B cell (primary cell): ENCODE data around the gene CEACAM5. TPM values are rescaled to one million over a fixed set of nuclear protein-coding genes. Genes with fewer than 3 reads are reported as not detected.

Source experiments
- ATAC-seq: fragments of 200-7000 bp; cut with Tn5 transposase; one replicate; pipeline ENCODE4 v1.10.0; 2021; ENCODE audit warnings: low read depth, mild to moderate bottlenecking, moderate number of reproducible peaks, moderate library complexity
- CTCF ChIA-PET: fragments of 350-600 bp; sonication (Branson Sonifier 250); formaldehyde crosslinking; loops from one replicate; lab custom pipeline; 2021; ENCODE audit warnings: antibody characterized with exemption, inconsistent platforms; lab: Charles Lee
- POLR2A ChIA-PET: fragments of 350-600 bp; sonication (Branson Sonifier 250); formaldehyde crosslinking; loops from one replicate; lab custom pipeline; 2021; ENCODE audit warnings: antibody characterized with exemption; lab: Charles Lee
- DNase-seq: peaks from one replicate; pipeline ENCODE4 v3.0.0; 2013
- H2AFZ ChIP-seq: 2 replicates; pipeline ENCODE4 v1.6.1; 2012; ENCODE audit warnings: mild to moderate bottlenecking, low read depth, low read length; ENCODE audit not compliant: insufficient read depth, poor library complexity, severe bottlenecking
- H3K27ac ChIP-seq, 2 donors: 1 replicate in 1 of 2; 2 replicates in 1 of 2; pipeline ENCODE4 v1.5.1; 2012 to 2013; ENCODE audit warnings: low read length in 2 of 2, mild to moderate bottlenecking in 2 of 2, moderate library complexity in 1 of 2
- H3K27me3 ChIP-seq, 4 experiments: fragments of 200-600 bp in 1 of 4; sonication (generic) in 1 of 4; replicated peaks in 1 of 4; 1 replicate in 2 of 4; 2 replicates in 2 of 4; pipeline versions ENCODE4 v1.6.1 to v1.7.0; 2013 to 2016; ENCODE audit warnings: low read length in 3 of 4, mild to moderate bottlenecking in 2 of 4, mixed read lengths in 1 of 4, moderate library complexity in 1 of 4; ENCODE audit not compliant: insufficient read depth in 4 of 4, control insufficient read depth in 3 of 4; ENCODE audit errors: control extremely low read depth in 1 of 4
- H3K36me3 ChIP-seq, 2 experiments: replicated peaks in 1 of 2; 1 replicate in 1 of 2; 2 replicates in 1 of 2; pipeline versions ENCODE4 v1.6.1 to v1.7.1; 2013; ENCODE audit warnings: low read length in 1 of 2; ENCODE audit not compliant: insufficient read depth in 2 of 2, control insufficient read depth in 1 of 2; ENCODE audit errors: control extremely low read depth in 1 of 2, extremely low read depth in 1 of 2
- H3K4me1 ChIP-seq, 2 donors: fragments of 200-600 bp in 1 of 2; sonication (generic) in 1 of 2; 1 replicate in 1 of 2; 2 replicates in 1 of 2; pipeline versions ENCODE4 v1.5.1 to v1.6.1; 2013 to 2017; ENCODE audit warnings: low read length in 2 of 2; ENCODE audit not compliant: control insufficient read depth in 2 of 2, insufficient read depth in 2 of 2
- H3K4me2 ChIP-seq: replicated peaks from 2 replicates; pipeline ENCODE3; 2012; ENCODE audit warnings: mild to moderate bottlenecking, low read depth, low read length; ENCODE audit not compliant: poor library complexity, severe bottlenecking
- H3K4me3 ChIP-seq, 5 experiments: fragments of 200-600 bp in 1 of 5; sonication (generic) in 1 of 5; 1 replicate in 3 of 5; 2 replicates in 2 of 5; pipeline versions ENCODE4 v1.5.1 to v1.7.0; 2011 to 2016; ENCODE audit warnings: low read length in 4 of 5, mild to moderate bottlenecking in 4 of 5, low read depth in 2 of 5, control low read depth in 1 of 5, moderate library complexity in 1 of 5; ENCODE audit not compliant: insufficient read depth in 1 of 5; ENCODE audit errors: control extremely low read depth in 1 of 5, extremely low read depth in 1 of 5
- H3K79me2 ChIP-seq: fragments of 200-600 bp; sonication (generic); one replicate; pipeline ENCODE4 v1.6.0; 2016; ENCODE audit warnings: low read length; ENCODE audit not compliant: control insufficient read depth, insufficient read depth
- H3K9ac ChIP-seq: fragments of 200-600 bp; sonication (generic); 2 replicates; pipeline ENCODE4 v1.6.1; 2017; ENCODE audit warnings: mild to moderate bottlenecking, low read length, moderate library complexity
- H3K9me3 ChIP-seq, 3 donors: one replicate each; pipeline versions ENCODE4 v1.6.1 to v1.7.1; 2013; ENCODE audit warnings: low read length in 2 of 3; ENCODE audit not compliant: control insufficient read depth in 2 of 3, insufficient read depth in 1 of 3; ENCODE audit errors: control extremely low read depth in 1 of 3
- H4K20me1 ChIP-seq: 2 replicates; pipeline ENCODE4 v1.6.0; 2012; ENCODE audit warnings: mild to moderate bottlenecking, low read length; ENCODE audit not compliant: insufficient read depth, control insufficient read depth, poor library complexity, severe bottlenecking
- H3K27ac Mint-ChIP-seq: one replicate; pipeline ENCODE4 v1.8.0; 2021; ENCODE audit warnings: mixed read lengths
- H3K27me3 Mint-ChIP-seq: one replicate; pipeline ENCODE4 v1.8.0; 2021; ENCODE audit warnings: mixed read lengths
- H3K4me1 Mint-ChIP-seq: one replicate; pipeline ENCODE4 v1.8.0; 2021; ENCODE audit warnings: mixed read lengths
- H3K4me3 Mint-ChIP-seq: one replicate; pipeline ENCODE4 v1.8.0; 2021; ENCODE audit warnings: mixed read lengths
- H3K9me3 Mint-ChIP-seq: one replicate; pipeline ENCODE4 v1.8.0; 2022; ENCODE audit warnings: mixed read lengths; ENCODE audit not compliant: insufficient read depth
- CTCF ChIP-seq: fragments of 200-600 bp; IDR thresholded peaks from one replicate; pipeline ENCODE4 v1.8.0; 2022; ENCODE audit warnings: antibody characterized with exemption, mild to moderate bottlenecking
- EZH2 ChIP-seq: IDR thresholded peaks from 2 replicates; pipeline ENCODE4 v1.6.1; 2012; ENCODE audit warnings: borderline replicate concordance, low read depth, mild to moderate bottlenecking, moderate library complexity, low read length; ENCODE audit not compliant: insufficient read depth, poor library complexity, severe bottlenecking
- WGBS: methylation state at CpG from one replicate; pipeline ENCODE4 v1.1.5; 2013; ENCODE audit warnings: missing lambda C conversion rate; ENCODE audit not compliant: insufficient coverage; 5-methylcytosine and 5-hydroxymethylcytosine counted together
- intact Hi-C: fragments of 100-400 bp; cut with micrococcal nuclease; formaldehyde crosslinking; loops from one replicate; pipeline ENCODE4 v1.10.0; 2022
- polyA plus RNA-seq: library from polyadenylated mRNA; depleted of rRNA; stranded (reverse); fragments of >200 nt; gene quantifications from 2 replicates; pipeline ENCODE4 v1.2.3, GENCODE V29; 2012
- total RNA-seq, 2 donors: library from RNA; stranded (reverse); fragments of 120-200 nt in 1 of 2; gene quantifications; 1 replicate in 1 of 2; 2 replicates in 1 of 2; pipeline versions ENCODE4 v1.2.3 to v1.2.4, GENCODE V29; 2013 to 2022

The CEACAM5 gene
- total and polyA plus RNA-seq, 2 donors (not counting 1 experiment from before 2014, with no cell fraction given) = not detected

- peaks cover 14% of the 10 kb centered on the region for H3K27me3 Mint-ChIP-seq
- DNase-seq (no peak), ATAC-seq (no peak)
- Histone ChIP-seq H3K9ac (no peak overlapping the region), H3K36me3 (no peaks in the 10 kb centered on the region), H3K27me3 (no peaks in the 10 kb centered on the region), H2AFZ (no peak overlapping the region), H3K4me2 (no peak overlapping the region), H3K4me3 (no peak overlapping the region), H3K79me2 (no peaks in the 10 kb centered on the region), H3K27ac (no peak overlapping the region), H4K20me1 (no peaks in the 10 kb centered on the region), H3K9me3 (no peaks in the 10 kb centered on the region), H3K4me1 (no peaks in the 10 kb centered on the region)
- POLR2A ChIA-PET = no interaction called here
- no peak overlapping the region for H3K4me3 Mint-ChIP-seq
- WGBS = 40% methylated on average over 5 of the region's 6 CpGs
- H3K4me1 Mint-ChIP-seq = no peaks in the 10 kb centered on the region
- no peaks in the 10 kb centered on the region for H3K9me3 Mint-ChIP-seq
- TF ChIP-seq CTCF (no peak), EZH2 (no peak)
- CTCF ChIA-PET = interaction anchor here (1.1 to 1.6 kb wide), 2 partner anchors 10 to 22 kb away, joined by 4 to 5 read pairs; no protein-coding TSS in a partner anchor
- H3K27ac Mint-ChIP-seq = no peak overlapping the region
- intact Hi-C loops = no loop called here
These were observed 66.1 kb downstream of the CEACAM5 start for GRCh38 chr19:41774515-41774980.

- 100% methylated on average over 2 of the region's 2 CpGs for WGBS
- no peak overlapping the region for H3K9ac ChIP-seq
- H3K27ac ChIP-seq = no peak overlapping the region
- H3K9me3 ChIP-seq = no peaks in the 10 kb centered on the region
- CTCF ChIA-PET = interaction anchor here (1.3 to 6.6 kb wide), 3 partner anchors 17 to 44 kb away, joined by 3 to 63 read pairs (median 6); partner anchors contain the start of gene CEACAM6
- ATAC-seq (no peak), DNase-seq (no peak)
- no peak overlapping the region for H2AFZ ChIP-seq
- H3K79me2 ChIP-seq = no peaks in the 10 kb centered on the region
- Mint-ChIP-seq H3K9me3 (no peaks in the 10 kb centered on the region), H3K27ac (no peak overlapping the region), H3K4me1 (no peaks in the 10 kb centered on the region), H3K4me3 (no peak overlapping the region), H3K27me3 (peaks cover 11% of the 10 kb centered on the region)
- POLR2A ChIA-PET = no interaction called here
- H3K36me3 ChIP-seq = no peaks in the 10 kb centered on the region
- no peaks in the 10 kb centered on the region for H3K27me3 ChIP-seq
- no peak for TF ChIP-seq CTCF
- TF ChIP-seq EZH2 = no peak
- H4K20me1 ChIP-seq = no peaks in the 10 kb centered on the region
- intact Hi-C loops = no loop called here
- H3K4me1 ChIP-seq = no peaks in the 10 kb centered on the region
- no peak overlapping the region for H3K4me2 ChIP-seq
- H3K4me3 ChIP-seq = no peak overlapping the region
These were observed 68.3 kb downstream of the CEACAM5 start for GRCh38 chr19:41776700-41777099.

Other genes with a start within 250 kb of the CEACAM5 start
- 18.9 and 19.3 TPM in 2 replicates for gene CEACAM21, start 132.5 kb upstream of the CEACAM5 start, total RNA-seq
- 18.7 and 27.3 TPM in 2 replicates for gene CEACAM21, start 132.5 kb upstream of the CEACAM5 start, polyA plus RNA-seq
- not detected in 2 replicates for gene CEACAM4, start 81.6 kb upstream of the CEACAM5 start, total RNA-seq
- 0.34 TPM in 1 of 2 replicates, not detected in the other for gene CEACAM4, start 81.6 kb upstream of the CEACAM5 start, polyA plus RNA-seq
- not detected in 2 replicates for gene CEACAM7, start 20.4 kb upstream of the CEACAM5 start, total RNA-seq
- not detected in 2 replicates for gene CEACAM7, start 20.4 kb upstream of the CEACAM5 start, polyA plus RNA-seq
- gene CEACAM6, start 46.9 kb downstream of the CEACAM5 start, total RNA-seq = not detected in 2 replicates
- not detected in 2 replicates for gene CEACAM6, start 46.9 kb downstream of the CEACAM5 start, polyA plus RNA-seq
- not detected in 2 replicates for gene CEACAM3, start 88.0 kb downstream of the CEACAM5 start, total RNA-seq
- 0.14 TPM in 1 of 2 replicates, not detected in the other for gene CEACAM3, start 88.0 kb downstream of the CEACAM5 start, polyA plus RNA-seq
- gene LYPD4, start 136.1 kb downstream of the CEACAM5 start, total RNA-seq = not detected in 2 replicates
- not detected in 2 replicates for gene LYPD4, start 136.1 kb downstream of the CEACAM5 start, polyA plus RNA-seq
- not detected in 2 replicates for gene DMRTC2, start 136.4 kb downstream of the CEACAM5 start, total RNA-seq
- not detected in 2 replicates for gene DMRTC2, start 136.4 kb downstream of the CEACAM5 start, polyA plus RNA-seq
- 3,294 and 3,322 TPM in 2 replicates for gene RPS19, start 151.6 kb downstream of the CEACAM5 start, total RNA-seq
- 6,261 and 9,144 TPM in 2 replicates for gene RPS19, start 151.6 kb downstream of the CEACAM5 start, polyA plus RNA-seq
- 1,230 and 1,280 TPM in 2 replicates for gene CD79A, start 168.7 kb downstream of the CEACAM5 start, total RNA-seq
- 1,116 and 1,471 TPM in 2 replicates for gene CD79A, start 168.7 kb downstream of the CEACAM5 start, polyA plus RNA-seq
- 646 and 661 TPM in 2 replicates for gene ARHGEF1, start 174.6 kb downstream of the CEACAM5 start, total RNA-seq
- 886 and 1,024 TPM in 2 replicates for gene ARHGEF1, start 174.6 kb downstream of the CEACAM5 start, polyA plus RNA-seq
- gene ERFL, start 219.8 kb downstream of the CEACAM5 start, total RNA-seq = 2.3 and 2.4 TPM in 2 replicates
- gene ERFL, start 219.8 kb downstream of the CEACAM5 start, polyA plus RNA-seq = 5.1 and 5.5 TPM in 2 replicates